HepG2 (cell line): ENCODE measurements around the gene GARS1. TPM values are rescaled to one million over a fixed set of nuclear protein-coding genes. Genes with fewer than 3 reads are reported as not detected.

ENCODE experiments used
- ADNP ChIP-seq: sonication (generic); formaldehyde crosslinking; IDR thresholded peaks from 2 replicates; pipeline ENCODE4 v1.4.0; 2020; ENCODE audit warnings: missing genetic modification reagents
- ATRX ChIP-seq: sonication (generic); formaldehyde crosslinking; IDR thresholded peaks from 2 replicates; pipeline ENCODE4 v1.4.0; 2020; ENCODE audit warnings: missing genetic modification reagents, borderline replicate concordance
- FOXK2 ChIP-seq: fragments of 450-650 bp; IDR thresholded peaks from 2 replicates; pipeline ENCODE4 v1.6.1; 2016
- MED8 ChIP-seq: sonication (generic); formaldehyde crosslinking; IDR thresholded peaks from 2 replicates; pipeline ENCODE4 v1.8.1; 2023; ENCODE audit warnings: mild to moderate bottlenecking, missing genetic modification reagents; ENCODE audit not compliant: insufficient replicate concordance
- MNT ChIP-seq: fragments of 450-650 bp; IDR thresholded peaks from 2 replicates; pipeline ENCODE4 v1.6.1; 2016
- MZF1 ChIP-seq: sonication (generic); formaldehyde crosslinking; IDR thresholded peaks from 2 replicates; pipeline ENCODE4 v1.8.1; 2023; ENCODE audit warnings: mild to moderate bottlenecking, missing genetic modification reagents, borderline replicate concordance
- PRPF4 ChIP-seq: fragments of 200-400 bp; formaldehyde crosslinking; IDR thresholded peaks from 2 replicates; pipeline ENCODE4 v1.6.1; 2016; ENCODE audit warnings: low read length, low read depth; ENCODE audit not compliant: poor library complexity, severe bottlenecking
- SKI ChIP-seq: fragments of 450-650 bp; IDR thresholded peaks from one replicate; pipeline ENCODE4 v1.6.1; 2018; ENCODE audit warnings: mild to moderate bottlenecking; ENCODE audit not compliant: partially characterized antibody
- SP2 ChIP-seq: sonication (generic); formaldehyde crosslinking; IDR thresholded peaks from 2 replicates; pipeline ENCODE4 v1.5.1; 2020; ENCODE audit warnings: mild to moderate bottlenecking, missing genetic modification reagents
- TCF7 ChIP-seq: sonication (generic); IDR thresholded peaks from 2 replicates; pipeline ENCODE4 v1.6.1; 2016; ENCODE audit warnings: antibody characterized with exemption, low read depth
- TEAD2 ChIP-seq: sonication (generic); formaldehyde crosslinking; IDR thresholded peaks from 2 replicates; pipeline ENCODE4 v1.9.0; 2021; ENCODE audit warnings: missing genetic modification reagents
- XRCC5 ChIP-seq: fragments of 200-400 bp; formaldehyde crosslinking; optimal IDR thresholded peaks from 2 replicates; pipeline ENCODE3; 2017; ENCODE audit warnings: mild to moderate bottlenecking, low read length
- ZBTB21 ChIP-seq: sonication (generic); formaldehyde crosslinking; IDR thresholded peaks from 2 replicates; pipeline ENCODE4 v1.4.0; 2020; ENCODE audit warnings: missing genetic modification reagents
- ZNF580 ChIP-seq: IDR thresholded peaks from 2 replicates; pipeline ENCODE4 v1.6.1; 2016; ENCODE audit warnings: low read depth, borderline replicate concordance
- ZSCAN31 ChIP-seq: sonication (generic); formaldehyde crosslinking; IDR thresholded peaks from 2 replicates; pipeline ENCODE4 v1.5.0; 2020; ENCODE audit warnings: low read depth, mild to moderate bottlenecking, missing genetic modification reagents
- polyA plus RNA-seq, 8 experiments: library from polyadenylated mRNA; depleted of rRNA in 3 of 8; stranded (reverse) in 7 of 8; unstranded in 1 of 8; fragments of >200 nt; fragmentation: Illumina TruSeq in 4 of 8; extraction: Trizol in 4 of 8; gene quantifications; 2 replicates each; pipeline versions ENCODE4 v1.2.1 to v1.2.3, GENCODE V29; 2011 to 2016; ENCODE audit warnings: low read depth in 4 of 8, missing spikeins in 1 of 8, mixed read lengths in 1 of 8; ENCODE audit not compliant: insufficient read depth in 1 of 8
- total RNA-seq, 5 experiments: library from RNA; depleted of rRNA; stranded (reverse); fragments of >200 nt; fragmentation: Illumina TruSeq; extraction: Trizol; gene quantifications; 2 replicates each; pipeline ENCODE4 v1.2.3, GENCODE V29; 2016; ENCODE audit warnings: low read depth in 1 of 5
- TF ChIP-seq, protein P1 (sequence below): sonication (generic); formaldehyde crosslinking; IDR thresholded peaks from 2 replicates; pipeline ENCODE4 v1.4.0; 2020; ENCODE audit warnings: missing genetic modification reagents, borderline replicate concordance
- TF ChIP-seq, protein P2 (sequence below): sonication (generic); formaldehyde crosslinking; IDR thresholded peaks from 2 replicates; pipeline ENCODE4 v1.4.0; 2020; ENCODE audit warnings: missing genetic modification reagents

Gene GARS1
- total and polyA plus RNA-seq, 2 of the 13 experiments (the other 11 are each of a cell fraction or from before 2014, with no cell fraction given), result 140 to 460 TPM

GRCh38 chr7:30671793-30672465 is 77.3 kb downstream of the GARS1 start (continued):
- TF ChIP-seq MNT (no peak), MZF1 (no peak), ZNF580 (CRISPR knock-in tag) (peak; percentile 91; the same call in 1 of the 2 replicates), ADNP (CRISPR knock-in tag) (no peak), MED8 (CRISPR knock-in tag) (no peak), XRCC5 (peak; percentile 37), TCF7 (no peak), SKI (no peak), ZBTB21 (CRISPR knock-in tag) (peak; percentile 77; the same call in 1 of the 2 replicates), PRPF4 (no peak), TEAD2 (CRISPR knock-in tag) (0 out of 2 replicates have a peak, but pooled peaks have one; percentile 76), ZSCAN31 (CRISPR knock-in tag) (no peak), FOXK2 (no peak), SP2 (0 out of 2 replicates have a peak, but pooled peaks have one; percentile 19), ATRX (0 out of 2 replicates have a peak, but pooled peaks have one; percentile 64)
- TF ChIP-seq, protein P1, sequence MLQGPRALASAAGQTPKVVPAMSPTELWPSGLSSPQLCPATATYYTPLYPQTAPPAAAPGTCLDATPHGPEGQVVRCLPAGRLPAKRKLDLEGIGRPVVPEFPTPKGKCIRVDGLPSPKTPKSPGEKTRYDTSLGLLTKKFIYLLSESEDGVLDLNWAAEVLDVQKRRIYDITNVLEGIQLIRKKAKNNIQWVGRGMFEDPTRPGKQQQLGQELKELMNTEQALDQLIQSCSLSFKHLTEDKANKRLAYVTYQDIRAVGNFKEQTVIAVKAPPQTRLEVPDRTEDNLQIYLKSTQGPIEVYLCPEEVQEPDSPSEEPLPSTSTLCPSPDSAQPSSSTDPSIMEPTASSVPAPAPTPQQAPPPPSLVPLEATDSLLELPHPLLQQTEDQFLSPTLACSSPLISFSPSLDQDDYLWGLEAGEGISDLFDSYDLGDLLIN (CRISPR knock-in tag), result peak; percentile 58; the same call in 1 of the 2 replicates
- TF ChIP-seq, protein P2, sequence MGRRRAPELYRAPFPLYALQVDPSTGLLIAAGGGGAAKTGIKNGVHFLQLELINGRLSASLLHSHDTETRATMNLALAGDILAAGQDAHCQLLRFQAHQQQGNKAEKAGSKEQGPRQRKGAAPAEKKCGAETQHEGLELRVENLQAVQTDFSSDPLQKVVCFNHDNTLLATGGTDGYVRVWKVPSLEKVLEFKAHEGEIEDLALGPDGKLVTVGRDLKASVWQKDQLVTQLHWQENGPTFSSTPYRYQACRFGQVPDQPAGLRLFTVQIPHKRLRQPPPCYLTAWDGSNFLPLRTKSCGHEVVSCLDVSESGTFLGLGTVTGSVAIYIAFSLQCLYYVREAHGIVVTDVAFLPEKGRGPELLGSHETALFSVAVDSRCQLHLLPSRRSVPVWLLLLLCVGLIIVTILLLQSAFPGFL (CRISPR knock-in tag), result no peak
